ENCODE data around the gene CTNND2.

CTNND2 gene

GRCh38 chr5:11518676-11519075 lies 385.6 kb downstream of the CTNND2 start:
- DNase-seq (ENCODE audit: low read depth) = no peak

GRCh38 chr5:11514705-11515432 lies 389.4 kb downstream of the CTNND2 start:
- no peak for DNase-seq (ENCODE audit: low read depth)

- no peak for DNase-seq (ENCODE audit: low read depth)
These were observed 392.4 kb downstream of the CTNND2 start for GRCh38 chr5:11511878-11512277.

GRCh38 chr5:11510889-11511288 lies 393.4 kb downstream of the CTNND2 start:
- DNase-seq (ENCODE audit: low read depth) = no peak

DNA sequence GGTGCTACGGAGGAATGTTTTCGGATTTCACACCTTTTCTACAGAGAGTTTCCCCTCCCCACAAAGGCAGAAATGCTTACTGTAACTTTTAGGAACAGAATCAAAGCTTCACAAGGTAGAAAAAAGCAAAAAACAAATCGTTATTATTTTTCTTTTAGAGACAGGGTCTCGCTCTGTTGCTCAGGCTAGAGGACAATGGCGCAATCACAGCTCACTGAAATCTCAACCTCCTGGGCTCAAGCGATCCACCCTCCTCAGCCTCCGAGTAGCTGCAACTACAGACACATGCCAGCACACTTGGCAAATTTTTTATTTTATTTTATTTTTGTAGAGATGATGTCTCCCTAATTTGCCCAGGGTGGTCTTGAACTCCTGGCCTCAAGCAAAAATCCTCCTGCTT lies 394.5 kb downstream of the CTNND2 start:
- no peak for DNase-seq (ENCODE audit: low read depth)

DNA sequence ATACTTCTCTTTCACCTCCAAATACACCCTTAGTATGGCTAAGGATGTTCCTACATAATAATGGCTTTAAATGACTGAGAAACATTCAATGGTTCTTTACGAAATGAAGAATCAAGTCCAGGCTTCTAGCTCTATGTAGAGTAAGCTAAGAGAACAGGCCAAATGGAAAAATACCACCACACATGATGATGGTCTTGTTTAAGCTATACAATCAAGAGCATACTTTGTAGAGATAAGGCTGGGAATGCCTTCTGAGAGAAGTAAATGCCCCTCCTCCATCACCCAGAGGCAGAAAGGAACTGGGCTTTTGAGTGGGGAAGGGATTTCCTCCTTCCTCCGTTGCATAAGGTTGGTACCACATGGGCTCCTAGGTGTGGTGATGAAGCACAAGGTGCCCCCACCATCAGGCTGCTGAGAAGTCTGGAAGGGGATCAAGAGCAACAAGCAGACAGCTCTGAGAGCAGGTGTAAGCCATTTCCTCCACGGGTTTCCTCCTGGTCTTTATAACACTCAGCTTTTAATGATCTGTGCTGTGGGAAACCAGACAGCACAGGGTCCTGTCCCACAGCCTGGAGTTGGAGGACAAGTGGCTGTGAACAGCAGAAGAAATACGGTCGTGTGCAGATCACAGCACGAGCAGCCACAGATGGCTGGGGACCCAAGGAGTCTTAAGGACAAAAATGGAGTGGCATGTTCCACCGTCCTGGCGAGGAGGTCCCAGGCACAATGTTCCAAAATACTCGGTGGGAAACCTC lies 396.9 kb downstream of the CTNND2 start:
- DNase-seq (ENCODE audit: low read depth) = no peak

- no peak for DNase-seq (ENCODE audit: low read depth)
These were observed 399.4 kb downstream of the CTNND2 start for GRCh38 chr5:11504886-11505193.

- no peak for DNase-seq (ENCODE audit: low read depth)
These were observed 400.0 kb downstream of the CTNND2 start for GRCh38 chr5:11504065-11504885.

DNA sequence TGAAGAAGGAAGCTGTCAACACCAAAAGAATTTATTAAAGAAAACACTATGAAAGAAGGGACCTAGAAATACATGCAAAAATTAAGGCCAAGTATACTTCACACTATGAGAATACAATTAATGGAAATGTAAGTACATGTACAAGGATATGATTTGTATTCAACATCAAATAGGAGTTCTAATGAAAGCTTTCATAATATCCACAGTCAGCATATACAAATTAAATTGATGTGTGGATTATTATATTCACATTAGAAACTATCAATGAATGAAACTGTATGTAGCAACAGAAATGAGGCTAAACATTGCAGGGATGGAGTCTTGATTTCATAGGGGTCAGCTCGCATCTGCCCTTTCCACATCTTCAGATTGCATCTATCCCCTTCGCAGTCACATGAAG lies 401.5 kb downstream of the CTNND2 start:
- no peak for DNase-seq (ENCODE audit: low read depth)

- DNase-seq (ENCODE audit: low read depth) = no peak
These were observed 406.6 kb downstream of the CTNND2 start for GRCh38 chr5:11497651-11498050.

DNA sequence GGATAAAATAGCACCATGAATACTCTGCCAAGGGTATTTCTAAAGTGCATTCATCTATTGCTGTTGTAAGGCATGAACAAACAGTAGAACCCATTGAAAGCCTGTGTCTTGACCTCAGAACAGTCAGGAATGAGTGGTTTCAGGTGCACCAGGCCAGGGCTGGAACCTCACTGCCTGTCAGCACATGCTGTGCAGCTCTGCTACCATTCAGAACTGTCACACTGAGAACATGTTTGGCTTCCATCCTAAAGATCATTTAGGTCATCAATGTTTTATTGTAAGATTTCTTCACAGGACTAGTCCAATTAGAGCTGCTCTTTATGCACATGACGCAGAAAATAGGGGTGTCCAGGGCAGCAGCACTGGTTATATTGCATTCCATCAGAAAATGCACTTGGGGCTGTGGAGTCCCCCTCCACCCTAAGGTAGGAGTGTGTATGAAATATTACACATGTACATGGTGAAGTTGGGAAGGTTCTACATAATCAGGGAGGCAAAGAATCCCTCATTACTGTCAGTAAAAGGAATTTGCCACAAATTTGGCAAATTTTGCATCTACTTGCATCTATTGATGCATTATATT lies 408.0 kb downstream of the CTNND2 start:
- DNase-seq (ENCODE audit: low read depth) = no peak

DNA sequence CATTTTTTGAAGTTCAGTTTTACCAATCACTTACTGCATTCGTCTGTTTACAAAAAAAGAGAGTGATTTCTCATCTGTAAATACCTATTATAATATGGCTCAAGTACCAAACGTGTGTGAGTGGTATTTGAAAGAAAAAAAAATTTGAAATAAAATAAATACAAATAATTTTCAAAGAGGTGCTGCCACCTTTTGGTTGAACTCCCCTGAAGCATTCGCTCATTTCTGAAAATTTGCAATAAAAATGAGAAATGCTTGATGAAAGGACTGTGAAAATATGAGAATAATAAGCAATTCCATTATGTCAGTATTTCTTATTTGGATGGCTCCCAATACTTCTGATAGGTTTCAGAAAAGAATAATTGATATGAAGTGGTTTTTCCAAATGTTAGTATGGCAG lies 409.9 kb downstream of the CTNND2 start:
- no peak for DNase-seq (ENCODE audit: low read depth)

DNA sequence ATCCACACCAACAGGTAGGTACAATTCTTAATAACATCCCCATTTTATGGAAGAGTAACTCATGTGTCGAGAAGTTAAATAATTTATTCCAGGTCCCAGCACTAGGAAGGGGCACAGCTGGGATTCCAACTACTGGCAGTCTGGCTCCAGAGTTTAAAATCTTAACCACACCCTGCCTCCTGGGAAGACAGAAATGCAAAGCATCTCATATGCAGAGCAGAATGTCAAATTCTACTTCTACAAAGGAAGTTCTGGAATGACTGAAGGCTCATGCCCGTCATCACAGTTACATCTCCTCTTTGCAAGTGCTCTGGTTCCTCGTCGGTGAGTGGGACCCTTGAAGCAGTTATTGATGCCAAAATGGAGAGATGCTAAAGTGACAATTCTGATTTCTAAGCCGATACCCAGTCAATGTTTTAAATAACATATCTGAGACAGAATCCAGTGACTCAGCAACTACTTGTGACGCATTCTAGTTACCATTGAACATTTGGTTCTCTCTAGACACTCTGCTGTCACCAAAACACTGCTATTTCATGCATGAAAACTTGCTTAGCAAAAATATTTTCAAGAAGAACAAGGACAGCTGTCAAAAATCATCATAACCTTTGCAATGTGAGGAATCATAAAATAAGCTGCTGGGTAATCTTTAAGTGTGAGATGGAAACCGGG lies 412.7 kb downstream of the CTNND2 start:
- no peak for DNase-seq (ENCODE audit: low read depth)

GRCh38 chr5:11483630-11484029 lies 420.6 kb downstream of the CTNND2 start:
- no peak for DNase-seq (ENCODE audit: low read depth)

- DNase-seq (ENCODE audit: low read depth) = no peak
These were observed 422.2 kb downstream of the CTNND2 start for GRCh38 chr5:11482011-11482410.

DNA sequence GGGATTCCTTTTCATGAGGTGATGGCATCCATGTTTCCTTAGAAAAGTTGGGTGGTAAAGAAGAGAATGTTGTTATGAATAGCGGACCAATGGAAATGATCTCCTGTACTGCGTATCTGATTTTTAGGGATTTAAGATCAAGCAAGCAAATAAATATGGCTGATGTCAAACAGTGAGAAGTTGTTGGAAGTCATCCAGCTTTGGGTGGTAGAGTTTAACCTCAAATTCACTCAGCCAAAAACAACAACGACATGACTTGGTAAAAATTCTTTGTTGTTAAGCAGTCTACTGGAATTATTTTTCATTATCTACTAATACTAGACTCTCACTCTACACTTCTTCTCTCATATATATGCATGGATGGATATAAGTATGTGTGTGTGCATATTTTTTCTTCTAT lies 426.5 kb downstream of the CTNND2 start:
- DNase-seq (ENCODE audit: low read depth) = no peak

- no peak for DNase-seq (ENCODE audit: low read depth)
These were observed 427.4 kb downstream of the CTNND2 start for GRCh38 chr5:11476866-11477265.

GRCh38 chr5:11468334-11469039 lies 435.8 kb downstream of the CTNND2 start:
- no peak for DNase-seq (ENCODE audit: low read depth)

DNA sequence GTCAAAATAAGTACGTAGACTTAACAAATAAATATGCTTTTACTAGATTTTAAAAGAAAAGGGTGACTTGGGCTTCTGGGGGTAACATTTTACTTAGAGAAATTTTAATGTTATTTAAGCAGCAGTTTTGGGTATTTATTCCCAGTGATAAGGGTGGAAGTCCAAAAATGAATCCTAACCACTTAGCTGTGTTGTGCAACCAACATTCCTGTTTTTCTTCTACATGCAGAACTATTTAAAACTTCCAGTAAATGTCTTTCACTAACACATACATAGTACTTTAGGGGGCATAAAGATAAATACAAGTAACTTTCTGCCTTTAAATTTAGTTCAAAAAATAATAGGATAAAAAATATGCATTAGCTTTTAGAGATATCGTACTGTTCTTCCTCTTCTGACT lies 436.7 kb downstream of the CTNND2 start:
- DNase-seq (ENCODE audit: low read depth) = no peak

DNA sequence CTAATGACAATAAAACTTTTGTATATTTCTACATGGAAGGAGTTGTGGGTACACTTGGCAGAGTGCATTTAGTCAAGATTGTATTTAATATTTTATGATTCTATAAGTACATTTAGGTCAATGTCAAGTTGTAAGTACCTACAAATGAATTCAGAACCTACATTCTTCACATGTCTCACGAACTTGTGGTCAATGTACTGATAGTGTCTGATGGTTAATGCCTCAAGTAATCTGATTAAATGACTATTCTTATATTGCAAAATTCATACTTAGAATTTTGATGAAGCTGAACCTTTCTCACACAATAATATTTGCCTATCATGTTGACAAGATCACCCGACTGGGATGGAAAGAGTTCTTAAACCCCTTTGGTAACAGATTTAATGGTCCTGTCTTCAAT lies 444.5 kb downstream of the CTNND2 start:
- no peak for DNase-seq (ENCODE audit: low read depth)

GRCh38 chr5:11455505-11455904 lies 448.7 kb downstream of the CTNND2 start:
- DNase-seq (ENCODE audit: low read depth) = no peak

Measured in stimulated activated CD8-positive, alpha-beta memory T cell treated with anti-CD3 and anti-CD28 coated beads, Interleukin-4, amount 100 ng/mL, for 24 hours (primary cell).